Neural cell (in vitro differentiated cells): Measurements from ENCODE around the gene TGFA. TPM values are rescaled to one million over a fixed set of nuclear protein-coding genes. Genes with fewer than 3 reads are reported as not detected.

Experiments used
- H2AFZ ChIP-seq: fragments of 200-600, 300-800 bp; sonication (generic), shearing (Covaris generic); 2 replicates; pipeline ENCODE4 v1.6.0; 2014; ENCODE audit warnings: low read depth, mild to moderate bottlenecking, antibody characterized with exemption, low read length, moderate library complexity
- H3F3A ChIP-seq: fragments of 200-600 bp; shearing (Covaris generic); 2 replicates; pipeline ENCODE4 v1.6.1; 2016; ENCODE audit warnings: mild to moderate bottlenecking, moderate library complexity, mixed read lengths, antibody characterized with exemption, low read length; ENCODE audit not compliant: insufficient read depth, poor library complexity, severe bottlenecking
- H3K27ac ChIP-seq: fragments of 200-600, 300-800 bp; sonication (generic), shearing (Covaris generic); 2 replicates; pipeline ENCODE4 v1.5.1; 2014; ENCODE audit warnings: mild to moderate bottlenecking, low read length, moderate library complexity
- H3K27me3 ChIP-seq: fragments of 300-800, 200-600 bp; sonication (generic), shearing (Covaris generic); 2 replicates; pipeline ENCODE4 v1.6.0; 2014; ENCODE audit warnings: mild to moderate bottlenecking, low read depth, low read length, moderate library complexity; ENCODE audit not compliant: insufficient read depth
- H3K36me3 ChIP-seq: fragments of 300-800, 200-600 bp; sonication (generic), shearing (Covaris generic); 2 replicates; pipeline ENCODE4 v1.5.1; 2014; ENCODE audit warnings: mild to moderate bottlenecking, antibody characterized with exemption, low read length, moderate library complexity; ENCODE audit not compliant: insufficient read depth
- H3K4me2 ChIP-seq: fragments of 300-800, 200-600 bp; sonication (generic), shearing (Covaris generic); 2 replicates; pipeline ENCODE4 v1.6.0; 2014; ENCODE audit warnings: mild to moderate bottlenecking, low read length
- H3K4me3 ChIP-seq: fragments of 300-800, 200-600 bp; sonication (generic), shearing (Covaris generic); 2 replicates; pipeline ENCODE4 v1.5.1; 2014; ENCODE audit warnings: mild to moderate bottlenecking, low read length, moderate library complexity
- H3K79me2 ChIP-seq: fragments of 200-600 bp; shearing (Covaris generic); replicated peaks from 2 replicates; pipeline ENCODE4 v1.6.0; 2014; ENCODE audit warnings: mild to moderate bottlenecking, low read length, moderate library complexity; ENCODE audit not compliant: insufficient read depth
- H3K9ac ChIP-seq: fragments of 300-800, 200-600 bp; sonication (generic), shearing (Covaris generic); 2 replicates; pipeline ENCODE4 v1.6.1; 2016; ENCODE audit warnings: mild to moderate bottlenecking, low read length, mixed read lengths
- H3K9me2 ChIP-seq: fragments of 200-600 bp; shearing (Covaris generic); 2 replicates; pipeline ENCODE4 v1.6.1; 2016; ENCODE audit warnings: mild to moderate bottlenecking, low read length, mixed read lengths; ENCODE audit not compliant: insufficient read depth
- H3K9me3 ChIP-seq: fragments of 200-600, 300-800 bp; sonication (generic), shearing (Covaris generic); 2 replicates; pipeline ENCODE4 v1.6.1; 2016; ENCODE audit warnings: mild to moderate bottlenecking, mixed run types, low read length, moderate library complexity, mixed read lengths
- H4K20me1 ChIP-seq: fragments of 200-600 bp; shearing (Covaris generic); 2 replicates; pipeline ENCODE4 v1.6.1; 2016; ENCODE audit warnings: mild to moderate bottlenecking, mixed run types; ENCODE audit not compliant: insufficient read depth
- CTCF ChIP-seq: fragments of 450-650 bp; IDR thresholded peaks from 2 replicates; pipeline ENCODE4 v1.5.1; 2014; ENCODE audit warnings: antibody characterized with exemption, mild to moderate bottlenecking, moderate library complexity; ENCODE audit not compliant: poor library complexity, severe bottlenecking
- EP300 ChIP-seq: fragments of 450-650 bp; conservative IDR thresholded peaks from 2 replicates; pipeline ENCODE4 v1.6.1; 2014; ENCODE audit warnings: antibody characterized with exemption, mild to moderate bottlenecking, moderate library complexity; ENCODE audit not compliant: poor library complexity, severe bottlenecking
- EZH2 ChIP-seq: fragments of 200-600, 300-800 bp; shearing (Covaris generic), sonication (generic); IDR thresholded peaks from 2 replicates; pipeline ENCODE4 v1.6.1; 2014; ENCODE audit warnings: antibody characterized with exemption, low read length, borderline replicate concordance, mild to moderate bottlenecking; ENCODE audit not compliant: insufficient read depth, poor library complexity, severe bottlenecking
- POLR2AphosphoS5 ChIP-seq: IDR thresholded peaks from 2 replicates; pipeline ENCODE4 v1.6.1; 2012
- RAD21 ChIP-seq: fragments of 450-650 bp; conservative IDR thresholded peaks from 2 replicates; pipeline ENCODE4 v1.6.1; 2014; ENCODE audit warnings: antibody characterized with exemption, mild to moderate bottlenecking, moderate library complexity
- REST ChIP-seq: IDR thresholded peaks from 2 replicates; pipeline ENCODE4 v1.6.1; 2012; ENCODE audit warnings: borderline replicate concordance
- SMC3 ChIP-seq: fragments of 450-650 bp; conservative IDR thresholded peaks from 2 replicates; pipeline ENCODE4 v1.6.1; 2014; ENCODE audit warnings: antibody characterized with exemption, mild to moderate bottlenecking, moderate library complexity; ENCODE audit not compliant: poor library complexity
- TAF1 ChIP-seq: IDR thresholded peaks from 2 replicates; pipeline ENCODE4 v1.6.1; 2012; ENCODE audit warnings: low read depth
- polyA plus RNA-seq: library from polyadenylated mRNA; depleted of rRNA; stranded (reverse); fragments of >200 nt; gene quantifications from 2 replicates; pipeline ENCODE4 v1.2.3, GENCODE V29; 2014

TGFA gene
- polyA plus RNA-seq, 1 donor from 2014 or later: 0.85 TPM

- Histone ChIP-seq H3K4me2 (no peak overlapping the region), H3K79me2 (no peaks in the 10 kb centered on the region), H2AFZ (no peak overlapping the region), H3K36me3 (no peaks in the 10 kb centered on the region), H3F3A (no peaks in the 10 kb centered on the region), H4K20me1 (no peaks in the 10 kb centered on the region), H3K9ac (no peak overlapping the region), H3K4me3 (no peak overlapping the region), H3K9me3 (no peaks in the 10 kb centered on the region), H3K27ac (no peak overlapping the region), H3K27me3 (peaks cover under 1% of the 10 kb centered on the region), H3K9me2 (no peaks in the 10 kb centered on the region)
- TF ChIP-seq POLR2AphosphoS5: no peak
- no peak for TF ChIP-seq EP300
- TF ChIP-seq TAF1: no peak
- TF ChIP-seq SMC3: no peak
- TF ChIP-seq RAD21: no peak
- no peak for TF ChIP-seq CTCF
Observed at GRCh38 chr2:70403267-70404053, 150.2 kb downstream of the TGFA start.

- Histone ChIP-seq H3F3A (no peaks in the 10 kb centered on the region), H3K9me2 (no peaks in the 10 kb centered on the region), H3K79me2 (no peaks in the 10 kb centered on the region), H3K27ac (no peak overlapping the region), H3K4me3 (no peak overlapping the region), H3K9ac (no peak overlapping the region), H3K9me3 (no peaks in the 10 kb centered on the region), H3K4me2 (no peak overlapping the region), H4K20me1 (no peaks in the 10 kb centered on the region), H3K36me3 (no peaks in the 10 kb centered on the region), H3K27me3 (peaks cover 4% of the 10 kb centered on the region), H2AFZ (no peak overlapping the region)
- TF ChIP-seq EZH2 (no peak), REST (peak; percentile 24), EP300 (peak; percentile 73), POLR2AphosphoS5 (peak; percentile 51)
Observed at GRCh38 chr2:70400539-70400938, 153.1 kb downstream of the TGFA start.
